IMR-90 (cell line): Measurements from ENCODE around the gene DDIAS. TPM values are rescaled to one million over a fixed set of nuclear protein-coding genes. Genes with fewer than 3 reads are reported as not detected.
A peak's percentile ranks its signal among the peaks of the same experiment; 100 is the strongest.

ENCODE experiments used
- ATAC-seq: fragments of 200-7000 bp; cut with Tn5 transposase; 2 replicates; pipeline ENCODE4 v1.9.1; 2020; ENCODE audit warnings: low read depth, mild to moderate bottlenecking, moderate library complexity
- BruUV-seq: library from RNA; stranded (reverse); fragments of 400-500 nt; replicated peaks from 2 replicates; lab custom pipeline; 2021; lab: Mats Ljungman, UMichigan
- CTCF ChIA-PET: fragments of 300-600 bp; formaldehyde crosslinking; extraction: SDS; loops from one replicate; lab custom pipeline; 2021; ENCODE audit warnings: antibody characterized with exemption; lab: Yijun Ruan, JAX
- POLR2A ChIA-PET: fragments of 300-600 bp; sonication (Branson Sonifier 250); formaldehyde crosslinking; loops from one replicate; lab custom pipeline; 2022; ENCODE audit warnings: antibody characterized with exemption; ENCODE audit not compliant: unreplicated experiment; lab: Charles Lee
- DNase-seq: peaks from one replicate; pipeline ENCODE4 v3.0.0; 2013
- H2AFZ ChIP-seq: replicated peaks from 2 replicates; pipeline ENCODE3; 2013; ENCODE audit warnings: low read length, mild to moderate bottlenecking; ENCODE audit not compliant: poor library complexity
- H2AK5ac ChIP-seq: 2 replicates; pipeline ENCODE4 v1.6.1; 2013; ENCODE audit warnings: low read depth, low read length, inconsistent platforms
- H2AK9ac ChIP-seq: replicated peaks from 2 replicates; pipeline ENCODE3; 2013; ENCODE audit warnings: mild to moderate bottlenecking, low read depth, low read length, moderate library complexity; ENCODE audit not compliant: poor library complexity
- H2BK120ac ChIP-seq: 2 replicates; pipeline ENCODE4 v1.6.1; 2013; ENCODE audit warnings: low read depth, low read length, inconsistent platforms
- H2BK15ac ChIP-seq: 3 replicates; pipeline ENCODE4 v1.6.1; 2013; ENCODE audit warnings: low read depth, low read length, inconsistent platforms
- H2BK20ac ChIP-seq: 2 replicates; pipeline ENCODE4 v1.6.1; 2013; ENCODE audit warnings: low read depth, mild to moderate bottlenecking, inconsistent platforms, low read length, moderate library complexity
- H2BK5ac ChIP-seq: 2 replicates; pipeline ENCODE4 v1.6.1; 2013; ENCODE audit warnings: mild to moderate bottlenecking, low read depth, low read length, inconsistent platforms; ENCODE audit not compliant: poor library complexity, severe bottlenecking
- H3K14ac ChIP-seq: replicated peaks from 2 replicates; pipeline ENCODE4 v1.6.1; 2013; ENCODE audit warnings: low read depth, low read length, inconsistent platforms
- H3K18ac ChIP-seq: 2 replicates; pipeline ENCODE4 v1.6.1; 2013; ENCODE audit warnings: low read depth, low read length, control low read depth
- H3K23ac ChIP-seq: 2 replicates; pipeline ENCODE4 v1.6.1; 2013; ENCODE audit warnings: low read depth, low read length, inconsistent platforms
- H3K27ac ChIP-seq: 2 replicates; pipeline ENCODE4 v1.5.1; 2013; ENCODE audit warnings: mild to moderate bottlenecking, control low read depth, low read length; ENCODE audit not compliant: insufficient read depth
- H3K27me3 ChIP-seq: 2 replicates; pipeline ENCODE4 v1.6.1; 2013; ENCODE audit warnings: low read length; ENCODE audit not compliant: control insufficient read depth, insufficient read depth
- H3K36me3 ChIP-seq: 2 replicates; pipeline ENCODE4 v1.6.1; 2013; ENCODE audit warnings: low read length, mixed read lengths; ENCODE audit not compliant: control insufficient read depth, insufficient read depth
- H3K4ac ChIP-seq: 2 replicates; pipeline ENCODE4 v1.6.1; 2013; ENCODE audit warnings: low read depth, low read length, inconsistent platforms
- H3K4me1 ChIP-seq: 2 replicates; pipeline ENCODE4 v1.6.1; 2013; ENCODE audit warnings: low read length, mixed read lengths; ENCODE audit not compliant: control insufficient read depth, insufficient read depth
- H3K4me2 ChIP-seq: 2 replicates; pipeline ENCODE4 v1.6.1; 2013; ENCODE audit warnings: low read depth, mild to moderate bottlenecking, control low read depth, low read length, moderate library complexity
- H3K4me3 ChIP-seq: 2 replicates; pipeline ENCODE4 v1.5.1; 2013; ENCODE audit warnings: low read depth, mild to moderate bottlenecking, control low read depth, low read length, moderate library complexity; ENCODE audit not compliant: insufficient read depth
- H3K56ac ChIP-seq: 2 replicates; pipeline ENCODE4 v1.6.1; 2013; ENCODE audit warnings: low read length, inconsistent platforms; ENCODE audit not compliant: insufficient read depth; ENCODE audit errors: extremely low read depth
- H3K79me1 ChIP-seq, 2 experiments: 2 replicates each; pipeline ENCODE4 v1.6.1; 2013; ENCODE audit warnings: low read length in 2 of 2, inconsistent platforms in 1 of 2, low read depth in 1 of 2
- H3K9ac ChIP-seq: 2 replicates; pipeline ENCODE4 v1.6.1; 2013; ENCODE audit warnings: low read depth, low read length, control low read depth
- H3K9me1 ChIP-seq: 2 replicates; pipeline ENCODE4 v1.6.1; 2013; ENCODE audit warnings: low read length, inconsistent platforms; ENCODE audit not compliant: insufficient read depth
- H3K9me3 ChIP-seq: 2 replicates; pipeline ENCODE4 v1.6.1; 2013; ENCODE audit warnings: low read length; ENCODE audit not compliant: control insufficient read depth, insufficient read depth
- H4K20me1 ChIP-seq: 2 replicates; pipeline ENCODE4 v1.6.1; 2013; ENCODE audit warnings: low read length, inconsistent platforms; ENCODE audit not compliant: insufficient read depth
- H4K5ac ChIP-seq: 2 replicates; pipeline ENCODE4 v1.6.1; 2013; ENCODE audit warnings: mild to moderate bottlenecking, low read depth, low read length, control low read depth
- H4K8ac ChIP-seq, 2 experiments: 2 replicates each; pipeline ENCODE4 v1.6.1; 2013; ENCODE audit warnings: low read depth in 2 of 2, low read length in 2 of 2, control low read depth in 1 of 2, inconsistent platforms in 1 of 2
- H4K91ac ChIP-seq: 2 replicates; pipeline ENCODE4 v1.6.1; 2013; ENCODE audit warnings: low read depth, low read length, inconsistent platforms; ENCODE audit not compliant: insufficient read depth
- FOS ChIP-seq: fragments of 150-350 bp; IDR thresholded peaks from 2 replicates; pipeline ENCODE4 v1.6.1; 2016; ENCODE audit warnings: low read depth, low read length
- RCOR1 ChIP-seq: IDR thresholded peaks from 2 replicates; pipeline ENCODE4 v1.6.1; 2012; ENCODE audit warnings: mild to moderate bottlenecking, low read length, improper control_type of control experiment; ENCODE audit not compliant: insufficient replicate concordance
- WGBS, 2 experiments: methylation state at CpG; one replicate each; pipeline versions ENCODE4 v1.1.5 to v1.1.7; 2013; ENCODE audit warnings: missing lambda C conversion rate in 2 of 2; ENCODE audit not compliant: insufficient read length in 1 of 2; ENCODE audit errors: extremely low coverage in 2 of 2; 5-methylcytosine and 5-hydroxymethylcytosine counted together
- dilution Hi-C: fragments of 300-500 bp; cut with HindIII; formaldehyde crosslinking; loops from one replicate; pipeline ENCODE4 v1.14.3; 2018; ENCODE audit warnings: low sequenced_read_pairs; ENCODE audit not compliant: unreplicated experiment
- in situ Hi-C: fragments of 300-500 bp; cut with MboI; formaldehyde crosslinking; loops from 3 replicates; pipeline ENCODE4 v1.14.3; 2019; ENCODE audit warnings: low sequenced_read_pairs, inconsistent platforms, mixed read lengths
- intact Hi-C: fragments of 100-400 bp; cut with micrococcal nuclease; formaldehyde crosslinking; loops from 2 replicates; pipeline ENCODE4 v1.10.0; 2022
- polyA plus RNA-seq, 3 experiments: library from polyadenylated mRNA; depleted of rRNA; stranded (reverse); fragments of >200 nt; gene quantifications; 2 replicates each; pipeline ENCODE4 v1.2.3, GENCODE V29; 2012; ENCODE audit warnings: low replicate concordance in 1 of 3
- total RNA-seq: library from RNA; depleted of rRNA; stranded (reverse); fragments of >200 nt; gene quantifications from 2 replicates; pipeline ENCODE4 v1.2.3, GENCODE V29; 2012

DDIAS gene
- total and polyA plus RNA-seq, 2 of the 4 experiments (the other 2 are of a cell fraction): 4.3 to 15.8 TPM

DNA sequence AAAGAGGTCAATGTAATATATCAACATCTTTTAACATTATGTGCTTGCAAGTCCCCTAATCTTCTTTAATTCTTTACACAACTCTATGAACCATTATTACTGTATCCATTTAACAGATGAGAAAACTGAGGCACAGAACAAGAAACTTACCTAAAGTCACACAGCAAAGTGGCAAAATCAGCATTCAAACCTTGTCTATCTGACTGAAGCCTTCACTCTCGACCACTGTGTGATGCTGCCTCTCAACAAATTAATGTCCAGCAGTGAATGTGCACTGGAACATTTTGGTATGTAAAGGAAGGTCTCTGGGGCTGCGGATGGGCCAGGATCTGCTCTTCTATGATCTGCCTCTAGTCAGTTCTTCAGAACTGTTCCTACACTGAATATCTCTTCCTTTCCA lies 43.4 kb upstream of the DDIAS start:
- intact Hi-C loops: no loop called here
- ATAC-seq (peak; percentile 33), DNase-seq (no peak)
- Histone ChIP-seq H3K27ac (peak overlapping the region; percentile 84), H4K20me1 (no peaks in the 10 kb centered on the region), H3K4me2 (peak overlapping the region; percentile 49), H3K56ac (peak overlapping the region; percentile 96), H2BK20ac (peak overlapping the region; percentile 99), H3K4me1 (peaks cover 9% of the 10 kb centered on the region), H3K23ac (peak overlapping the region; percentile 83), H3K36me3 (no peaks in the 10 kb centered on the region), H4K91ac (peak overlapping the region; percentile 95), H3K27me3 (no peaks in the 10 kb centered on the region), H2BK120ac (peak overlapping the region; percentile 96), H3K9ac (peak overlapping the region; percentile 66), H2AK9ac (peak overlapping the region; percentile 45), H3K79me1 (peaks cover 7 to 13% of the 10 kb centered on the region in 2 experiments), H3K4ac (peak overlapping the region; percentile 84), H3K18ac (peak overlapping the region; percentile 79), H3K14ac (peak overlapping the region; percentile 92), H4K5ac (peak overlapping the region; percentile 81), H4K8ac (peak overlapping the region; percentile 85 to 92), H3K9me3 (no peaks in the 10 kb centered on the region), H3K4me3 (peak overlapping the region; percentile 11; the same call in 1 of the 2 replicates), H2AFZ (peak overlapping the region; percentile 2), H3K9me1 (peaks cover 7% of the 10 kb centered on the region; the same call in 1 of the 2 replicates), H2BK15ac (peak overlapping the region; percentile 69; the same call in 2 of the 3 replicates), H2BK5ac (peak overlapping the region; percentile 79), H2AK5ac (peak overlapping the region; percentile 96)
- TF ChIP-seq FOS (no peak), RCOR1 (peak; percentile 54)
- no CpG with 5 or more reads among the region's 2 CpGs for WGBS, 2 experiments
- dilution Hi-C loops: no loop called here
- POLR2A ChIA-PET: no interaction called here
- in situ Hi-C loops: no loop called here
- BruUV-seq: no TSS peak
- CTCF ChIA-PET: interaction anchor here (1.4 kb wide), 1 partner anchor 9 kb away, joined by 3 read pairs; no protein-coding TSS in a partner anchor
